H1 (cell line): ENCODE results near the gene TSC22D1.

ENCODE experiments used
- GABPA ChIP-seq: IDR thresholded peaks from 2 replicates; pipeline ENCODE4 v1.6.1; 2011; ENCODE audit warnings: mild to moderate bottlenecking, low read length, moderate library complexity, borderline replicate concordance; ENCODE audit not compliant: insufficient read depth
- POLR2AphosphoS5 ChIP-seq: IDR thresholded peaks from 2 replicates; pipeline ENCODE4 v1.6.1; 2011; ENCODE audit warnings: low read depth, low read length
- RBBP5 ChIP-seq: IDR thresholded peaks from 2 replicates; pipeline ENCODE4 v1.7.1; 2012; ENCODE audit warnings: low read depth, mild to moderate bottlenecking, inconsistent platforms, low read length, moderate library complexity, borderline replicate concordance
- YY1 ChIP-seq: IDR thresholded peaks from 2 replicates; pipeline ENCODE4 v1.6.1; 2011; ENCODE audit warnings: low read depth, mild to moderate bottlenecking, low read length
- ZNF274 ChIP-seq: IDR thresholded peaks from 2 replicates; pipeline ENCODE4 v1.7.0; 2012; ENCODE audit warnings: low read length, borderline replicate concordance; ENCODE audit errors: extremely low read depth

DNA sequence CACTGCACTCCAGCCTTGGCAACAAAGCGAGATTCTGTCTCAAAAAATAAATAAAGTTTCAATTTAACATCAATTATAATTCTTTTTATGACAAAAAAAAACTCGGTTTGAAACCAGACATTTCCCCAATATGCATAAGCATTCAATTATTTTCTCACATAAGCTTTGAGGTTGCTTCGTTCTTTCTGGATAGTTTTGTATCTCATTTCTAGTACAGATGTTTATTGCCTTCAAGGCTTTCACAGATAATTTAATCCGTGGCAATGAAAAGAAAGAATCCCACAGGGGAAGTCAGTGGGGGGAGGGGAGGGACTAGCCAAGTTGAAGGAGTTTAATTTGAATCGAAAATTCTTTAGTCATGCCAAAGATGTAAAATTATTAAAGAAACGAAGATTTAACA, 29.6 kb upstream of the TSC22D1 start:
- TF ChIP-seq GABPA (no peak), ZNF274 (no peak), POLR2AphosphoS5 (no peak), RBBP5 (no peak), YY1 (no peak)
